ENCODE results near the gene KRTAP2-1.
"Not testable (repeated sequence)": the region's sequence is repeated elsewhere in the genome, so short reads cannot be mapped to it uniquely, and the experiment has no call there.

The KRTAP2-1 gene

GRCh38 chr17:41057547-41057946, 10.4 kb upstream of the KRTAP2-1 start:
- DNase-seq (ENCODE audit: low read depth), result no peak

DNA sequence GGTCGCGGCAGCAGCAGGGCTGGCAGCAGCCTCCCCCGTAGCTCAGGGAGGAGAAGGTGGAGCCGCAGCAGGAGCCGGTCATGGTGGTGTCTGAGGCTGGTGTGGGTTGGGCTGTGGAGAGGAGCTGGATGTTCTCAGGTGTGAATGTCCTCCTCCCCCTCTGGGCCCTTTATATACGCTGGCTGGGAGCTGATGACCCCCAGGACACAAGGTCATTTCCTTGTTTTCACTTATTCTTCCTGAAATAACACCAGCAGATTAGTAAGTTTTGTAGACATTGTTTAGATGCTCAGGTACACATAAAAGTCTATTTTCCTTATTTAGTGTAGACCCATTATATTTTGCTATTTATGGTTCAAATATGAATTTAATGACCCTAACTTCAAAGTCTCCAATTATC, 8.0 kb upstream of the KRTAP2-1 start, which contains the start of gene KRTAP2-2:
Gene KRTAP2-2, minus strand, starts transcription at position 101 of the 400 bp plus-strand sequence. Its CDS starts 19 bp downstream, at position 82.
- not testable (repeated sequence) for DNase-seq (ENCODE audit: low read depth)

DNA sequence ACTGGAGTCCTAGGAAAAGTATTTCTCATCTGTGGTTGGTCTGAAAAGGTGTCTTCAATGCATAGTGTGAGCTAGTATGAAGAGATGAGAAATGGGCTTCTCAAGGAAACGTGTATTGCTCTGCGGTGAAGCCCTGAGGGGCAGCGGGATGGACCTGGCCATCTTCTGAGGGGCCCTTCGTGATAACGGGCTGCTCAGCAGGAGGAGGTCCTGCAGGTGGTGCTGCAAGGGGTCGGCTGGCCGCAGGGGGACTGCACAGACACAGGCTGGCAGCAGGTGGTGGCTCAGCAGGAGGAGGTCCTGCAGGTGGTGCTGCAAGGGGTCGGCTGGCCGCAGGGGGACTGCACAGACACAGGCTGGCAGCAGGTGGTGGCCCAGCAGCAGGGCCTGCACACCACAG, 7.4 kb upstream of the KRTAP2-1 start:
- not testable (repeated sequence) for DNase-seq (ENCODE audit: low read depth)

GRCh38 chr17:41054025-41054424, 6.9 kb upstream of the KRTAP2-1 start:
- DNase-seq (ENCODE audit: low read depth), result no peak

- no peak for DNase-seq (ENCODE audit: low read depth)
Measured at GRCh38 chr17:41052566-41052965, 5.5 kb upstream of the KRTAP2-1 start.

DNA sequence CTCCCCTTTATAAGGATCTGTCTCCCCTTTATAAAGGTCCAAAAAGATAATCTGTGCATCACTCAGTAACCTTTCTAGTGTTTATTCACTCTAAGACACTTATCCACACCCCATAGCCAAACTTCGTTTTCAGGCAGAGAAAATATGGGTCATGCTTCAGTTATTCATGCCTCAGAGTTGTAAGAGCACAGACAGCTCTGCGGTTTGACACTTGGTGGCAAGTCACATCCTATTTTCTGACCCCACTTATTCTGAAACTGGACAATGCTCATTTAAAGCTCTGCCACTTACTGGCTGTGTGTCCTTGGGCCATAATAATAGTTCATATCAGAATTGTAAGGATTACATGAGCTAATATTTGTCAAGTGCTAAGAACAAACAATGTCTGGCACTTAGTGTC, 2.0 kb upstream of the KRTAP2-1 start:
- DNase-seq (ENCODE audit: low read depth), result no peak

- DNase-seq (ENCODE audit: low read depth), result no peak
Measured at GRCh38 chr17:41048441-41048840, 1.3 kb upstream of the KRTAP2-1 start.

GRCh38 chr17:41042953-41043352, 4.2 kb downstream of the KRTAP2-1 start:
- no peak for DNase-seq (ENCODE audit: low read depth)

DNA sequence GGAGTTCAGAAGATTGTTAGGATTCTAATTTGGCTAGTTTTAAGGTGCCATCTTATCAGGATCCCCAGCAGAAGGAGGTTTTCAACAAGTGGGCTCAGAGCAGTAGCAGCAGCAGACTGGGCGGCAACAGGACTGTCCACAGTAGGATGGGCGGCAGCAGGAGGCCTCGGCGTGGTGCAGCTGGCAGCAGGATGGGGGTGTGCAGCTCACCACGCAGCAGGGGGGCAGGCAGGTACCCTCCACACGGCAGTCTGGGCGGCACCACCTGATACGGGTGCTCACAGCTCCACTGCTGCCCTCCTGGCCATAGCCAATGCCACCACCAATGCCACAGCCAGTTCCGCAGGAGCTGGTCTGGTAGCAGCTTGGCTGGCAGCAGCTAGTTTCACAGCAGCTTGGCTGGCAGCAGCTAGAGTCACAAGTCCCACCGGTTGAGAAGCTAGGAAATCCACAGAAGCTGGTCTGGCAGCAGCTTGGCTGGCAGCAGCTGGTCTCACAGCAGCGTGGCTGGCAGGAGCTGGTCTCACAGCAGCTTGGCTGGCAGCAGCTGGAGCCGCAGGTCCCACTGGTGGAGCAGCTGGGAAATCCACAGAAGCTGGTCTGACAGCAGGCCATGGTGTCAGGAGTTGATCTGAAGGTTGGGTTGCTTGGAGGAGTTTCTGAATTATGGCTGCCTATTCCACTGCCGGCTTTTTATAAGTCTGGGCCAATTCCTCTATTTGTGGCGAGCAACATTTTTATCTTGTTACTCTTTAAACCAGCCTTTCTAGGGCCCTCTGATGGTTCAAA, 6.1 kb downstream of the KRTAP2-1 start, which contains the start of gene KRTAP1-1:
Gene KRTAP1-1, minus strand, starts transcription at position 668 of the 789 bp plus-strand sequence. Its CDS starts 53 bp downstream, at position 615.
- not testable (repeated sequence) for DNase-seq (ENCODE audit: low read depth)

- DNase-seq (ENCODE audit: low read depth), result no peak
Measured at GRCh38 chr17:41037853-41038350, 9.2 kb downstream of the KRTAP2-1 start.

GRCh38 chr17:41034346-41034935, 12.7 kb downstream of the KRTAP2-1 start, which contains the start of gene KRTAP1-3:
TSS of gene KRTAP1-3 (minus strand) at chr17:41034874. CDS start at chr17:41034821, 53 bp downstream.
- DNase-seq (ENCODE audit: low read depth), result not testable (repeated sequence)

DNA sequence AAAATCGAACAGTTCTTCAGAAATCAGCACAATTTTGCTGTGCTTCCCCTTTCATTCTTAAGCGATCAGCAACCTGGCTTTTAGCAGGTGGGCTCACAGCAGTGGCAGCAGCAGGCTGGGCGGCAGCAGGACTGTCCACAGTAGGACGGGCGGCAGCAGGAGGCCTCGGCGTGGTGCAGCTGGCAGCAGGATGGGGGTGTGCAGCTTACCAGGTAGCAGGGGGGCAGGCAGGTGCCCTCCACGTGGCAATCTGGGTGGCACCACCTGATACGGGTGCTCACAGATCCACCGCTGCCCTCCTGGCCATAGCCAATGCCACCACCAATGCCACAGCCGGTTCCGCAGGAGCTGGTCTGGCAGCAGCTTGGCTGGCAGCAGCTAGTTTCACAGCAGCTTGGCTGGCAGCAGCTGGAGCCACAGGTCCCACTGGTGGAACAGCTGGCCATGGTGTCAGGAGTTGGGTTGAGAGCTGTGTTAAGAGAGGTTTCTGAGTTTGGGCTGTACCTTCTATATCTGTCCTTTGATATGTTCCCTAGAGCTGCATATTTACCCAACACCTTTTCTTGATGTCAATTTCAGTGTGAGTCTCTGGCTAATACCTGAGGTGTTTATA, 17.4 kb downstream of the KRTAP2-1 start, which contains the start of gene KRTAP1-4:
Gene KRTAP1-4, minus strand, starts transcription at position 563 of the 613 bp plus-strand sequence. Its CDS starts 117 bp downstream, at position 446.
- no peak for DNase-seq (ENCODE audit: low read depth)

- no peak for DNase-seq (ENCODE audit: low read depth)
Measured at GRCh38 chr17:41026715-41027471, 20.2 kb downstream of the KRTAP2-1 start, which contains the start of gene KRTAP1-5. TSS of gene KRTAP1-5 (minus strand) at chr17:41027208. CDS start at chr17:41027155, 53 bp downstream.

DNA sequence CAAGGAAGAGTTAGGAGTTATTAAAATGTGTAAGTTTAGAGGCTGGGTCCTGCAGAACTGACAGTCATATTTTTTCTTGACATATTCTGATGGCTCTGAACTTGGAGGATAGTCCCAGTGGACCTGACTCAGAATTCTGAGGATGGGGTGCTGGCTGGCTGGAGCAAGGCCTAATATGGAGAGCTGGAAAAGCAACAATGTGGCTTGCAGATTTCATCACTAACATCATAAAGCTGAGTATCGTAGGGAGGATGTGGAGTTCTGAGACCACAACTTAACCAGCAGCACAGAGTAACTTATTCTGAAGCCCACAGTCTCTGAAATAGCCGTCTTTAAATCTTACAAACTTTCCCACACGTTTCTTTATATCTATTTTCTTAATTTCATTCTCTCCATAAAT, 22.4 kb downstream of the KRTAP2-1 start:
- DNase-seq (ENCODE audit: low read depth), result no peak

DNA sequence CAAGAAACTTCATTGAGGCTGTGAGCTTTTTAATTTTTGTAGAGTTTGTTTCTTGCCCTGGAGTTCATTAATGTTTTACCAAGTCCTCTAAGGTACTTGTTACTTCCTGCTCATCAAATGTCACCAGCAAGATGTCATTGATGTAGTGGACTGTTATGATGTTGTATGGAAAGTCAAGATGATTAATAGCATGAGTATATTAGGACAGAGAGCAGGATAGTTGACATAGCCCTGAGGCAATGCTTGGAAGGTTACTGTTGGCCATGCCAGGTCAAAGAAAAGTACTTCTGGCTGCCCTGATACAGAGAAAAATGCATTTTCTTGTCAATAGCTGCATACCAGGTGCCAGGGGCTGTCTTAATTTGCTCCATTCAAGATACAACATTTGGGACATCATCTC, 26.8 kb downstream of the KRTAP2-1 start:
- DNase-seq (ENCODE audit: low read depth), result no peak

GRCh38 chr17:41019415-41019814, 27.7 kb downstream of the KRTAP2-1 start:
- no peak for DNase-seq (ENCODE audit: low read depth)

DNA sequence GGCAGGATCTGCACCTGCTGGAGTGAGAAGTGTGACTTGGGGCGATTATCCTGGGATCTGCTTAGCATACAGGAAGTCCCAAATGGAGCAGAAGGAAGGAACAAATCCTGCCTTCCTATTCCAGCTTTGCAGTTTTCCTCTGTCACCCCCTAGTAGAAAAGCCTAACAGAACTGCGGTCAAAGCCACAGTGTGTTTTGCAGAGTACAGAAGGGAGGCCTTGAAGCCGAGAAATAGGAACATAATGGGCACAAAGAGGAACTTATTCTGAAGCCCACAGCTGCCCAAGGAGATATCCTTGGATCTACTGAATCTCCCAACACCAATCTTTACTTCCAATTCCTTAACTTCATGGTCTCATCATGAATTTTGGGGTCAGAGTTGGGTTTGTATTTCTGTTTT, 28.6 kb downstream of the KRTAP2-1 start:
- no peak for DNase-seq (ENCODE audit: low read depth)

GRCh38 chr17:41016578-41017215, 30.4 kb downstream of the KRTAP2-1 start:
- no peak for DNase-seq (ENCODE audit: low read depth)

GRCh38 chr17:41015454-41015853, 31.7 kb downstream of the KRTAP2-1 start:
- no peak for DNase-seq (ENCODE audit: low read depth)

- DNase-seq (ENCODE audit: low read depth), result no peak
Measured at GRCh38 chr17:41013606-41014005, 33.5 kb downstream of the KRTAP2-1 start.

GRCh38 chr17:41013181-41013580, 33.9 kb downstream of the KRTAP2-1 start:
- no peak for DNase-seq (ENCODE audit: low read depth)

All from activated T-helper 9 cell treated with anti-CD3 and anti-CD28 coated beads, Interleukin-2, amount 50 U/mL, for 16 hours (primary cell).